Right atrium auricular region (tissue), 2 donors: ENCODE measurements around the gene SLC22A25. TPM values are rescaled to one million over a fixed set of nuclear protein-coding genes. Genes with fewer than 3 reads are reported as not detected.
"Not testable (repeated sequence)": the region's sequence is repeated elsewhere in the genome, so short reads cannot be mapped to it uniquely, and the experiment has no call there.

Experiments used
- DNase-seq: peaks from one replicate; pipeline ENCODE4 v3.0.0-alpha.2; 2019; ENCODE audit warnings: low spot score
- H3K27ac ChIP-seq, 2 donors: fragments of 200-600 bp; sonication (generic); 1 replicate in 1 of 2; 2 replicates in 1 of 2; pipeline ENCODE4 v1.5.1; 2016 to 2019
- H3K27me3 ChIP-seq, 2 donors: fragments of 200-600 bp; sonication (generic); one replicate each; pipeline versions ENCODE4 v1.5.1 to v1.6.0; 2017 to 2019
- H3K36me3 ChIP-seq: fragments of 200-600 bp; sonication (generic); one replicate; pipeline ENCODE4 v1.5.1; 2016
- H3K4me1 ChIP-seq, 2 donors: fragments of 200-600 bp; sonication (generic); one replicate each; pipeline versions ENCODE4 v1.5.1 to v1.6.0; 2017 to 2019
- H3K4me3 ChIP-seq, 2 donors: fragments of 200-600 bp; sonication (generic); 1 replicate in 1 of 2; 2 replicates in 1 of 2; pipeline ENCODE4 v1.5.1; 2017 to 2019; ENCODE audit warnings: mild to moderate bottlenecking in 1 of 2, moderate library complexity in 1 of 2
- H3K9me3 ChIP-seq, 2 donors: fragments of 200-600 bp; sonication (generic); one replicate each; pipeline ENCODE4 v1.5.1; 2019
- CTCF ChIP-seq, 2 donors: fragments of 200-600 bp; sonication (generic); IDR thresholded peaks; one replicate each; pipeline ENCODE4 v1.5.1; 2019; ENCODE audit warnings: antibody characterized with exemption in 2 of 2
- total RNA-seq, 2 donors: library from RNA; depleted of rRNA; stranded (reverse); fragments of >200 nt; gene quantifications; one replicate each; pipeline ENCODE4 v1.1.0, GENCODE V29; 2016

SLC22A25 gene
- total RNA-seq, 2 donors from 2014 or later: not detected

DNA sequence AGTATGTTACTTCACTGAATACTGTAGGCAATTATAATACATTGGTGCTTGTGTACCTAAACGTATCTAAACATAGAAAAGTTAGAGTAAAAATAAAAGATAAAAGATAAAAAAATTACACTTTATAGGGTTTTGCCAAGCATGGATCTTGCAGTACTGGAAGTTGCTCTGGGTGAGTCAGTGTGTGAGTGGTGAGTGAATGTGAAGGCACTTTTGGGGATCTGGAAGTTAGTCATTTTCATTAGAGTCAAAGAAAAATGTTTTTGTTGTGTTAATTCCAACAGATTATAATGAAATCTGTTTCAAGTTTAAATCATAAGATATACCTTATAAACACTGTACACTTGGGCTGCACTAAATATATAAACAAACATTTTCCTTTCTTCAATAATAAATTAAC is 3.3 kb downstream of the SLC22A25 start:
- no peak overlapping the region for H3K4me3 ChIP-seq

GRCh38 chr11:63239254-63239653 is 4.1 kb downstream of the SLC22A25 start:
- no peak for TF ChIP-seq CTCF (IDR thresholded peaks at IDR 0.05)
- H3K9me3 ChIP-seq: no peaks in the 10 kb centered on the region
- no peaks in the 10 kb centered on the region for H3K27me3 ChIP-seq
- no peak overlapping the region for H3K27ac ChIP-seq
- no peak for DNase-seq
- no peak overlapping the region for H3K4me3 ChIP-seq
- H3K36me3 ChIP-seq: no peaks in the 10 kb centered on the region
- H3K4me1 ChIP-seq: no peaks in the 10 kb centered on the region

More for the DNA sequence above, 3.3 kb downstream of the SLC22A25 start:
- no peaks in the 10 kb centered on the region for H3K36me3 ChIP-seq
- no peaks in the 10 kb centered on the region for H3K4me1 ChIP-seq
- no peak overlapping the region for H3K27ac ChIP-seq
- no peak for DNase-seq
- H3K27me3 ChIP-seq: no peaks in the 10 kb centered on the region
- no peaks in the 10 kb centered on the region for H3K9me3 ChIP-seq
- TF ChIP-seq CTCF (IDR thresholded peaks at IDR 0.05): no peak

DNA sequence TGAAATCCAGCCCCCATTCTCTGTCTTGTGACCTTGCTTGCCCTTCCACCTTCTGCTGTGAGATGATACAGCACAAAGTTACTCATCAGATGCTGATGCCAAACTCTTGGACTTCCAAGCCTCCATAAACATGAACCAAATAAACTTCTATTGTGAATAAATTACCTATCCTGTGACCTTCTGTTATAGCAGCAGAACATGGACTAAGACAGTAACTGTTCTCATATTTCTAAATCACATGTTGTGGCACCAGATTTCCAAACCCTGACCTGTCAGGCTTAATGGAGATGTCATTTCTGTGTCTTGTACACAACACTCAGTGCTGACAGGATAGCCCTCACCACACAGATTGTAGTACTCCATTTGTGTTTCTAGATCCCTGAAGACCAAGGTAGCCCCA is 6.0 kb downstream of the SLC22A25 start:
- Histone ChIP-seq H3K36me3 (no peaks in the 10 kb centered on the region), H3K27me3 (no peaks in the 10 kb centered on the region), H3K4me1 (no peaks in the 10 kb centered on the region), H3K4me3 (no peak overlapping the region), H3K9me3 (no peaks in the 10 kb centered on the region), H3K27ac (no peak overlapping the region)
- DNase-seq: no peak
- no peak for TF ChIP-seq CTCF (IDR thresholded peaks at IDR 0.05)

DNA sequence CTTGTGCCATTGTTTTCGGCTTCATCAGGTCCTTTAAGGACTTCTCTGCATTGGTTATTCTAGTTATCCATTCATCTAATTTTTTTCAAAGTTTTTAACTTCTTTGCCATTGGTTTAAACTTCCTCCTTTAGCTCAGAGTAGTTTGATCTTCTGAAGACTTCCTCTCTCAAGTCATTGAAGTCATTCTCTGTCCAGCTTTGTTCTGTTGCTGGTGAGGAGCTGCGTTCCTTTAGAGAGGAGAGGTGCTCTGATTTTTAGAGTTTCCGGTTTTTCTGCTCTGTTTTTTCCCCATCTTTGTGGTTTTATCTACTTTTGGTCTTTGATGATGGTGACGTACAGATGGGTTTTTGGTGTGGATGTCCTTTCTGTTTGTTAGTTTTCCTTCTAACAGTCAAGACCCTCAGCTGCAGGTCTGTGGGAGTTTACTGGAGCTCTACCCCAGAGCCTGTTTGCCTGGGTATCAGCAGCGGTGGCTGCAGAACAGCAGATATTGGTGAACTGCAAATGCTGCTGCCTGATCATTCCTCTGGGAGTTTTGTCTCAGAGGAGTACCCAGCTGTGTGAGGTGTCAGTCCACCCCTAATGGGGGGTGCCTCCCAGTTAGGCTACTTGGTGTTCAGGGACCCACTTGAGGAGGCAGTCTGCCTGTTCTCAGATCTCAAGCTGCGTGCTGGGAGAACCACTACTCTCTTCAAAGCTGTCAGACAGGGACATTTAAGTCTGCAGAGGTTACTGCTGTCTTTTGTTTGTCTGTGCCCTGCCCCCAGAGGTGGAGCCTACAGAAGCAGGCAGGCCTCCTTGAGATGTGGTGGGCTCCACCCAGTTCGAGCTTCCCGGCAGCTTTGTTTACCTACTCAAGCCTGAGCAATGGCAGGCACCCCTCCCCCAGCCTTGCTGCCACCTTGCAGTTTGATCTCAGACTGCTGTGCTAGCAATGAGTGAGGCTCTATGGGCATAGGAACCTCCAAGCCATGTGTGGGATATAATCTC is 7.6 kb downstream of the SLC22A25 start:
- not testable (repeated sequence) for H3K4me1 ChIP-seq, H3K4me3 ChIP-seq, H3K27me3 ChIP-seq, H3K36me3 ChIP-seq, DNase-seq, H3K9me3 ChIP-seq, H3K27ac ChIP-seq

GRCh38 chr11:63229815-63230214 is 13.6 kb downstream of the SLC22A25 start:
- Histone ChIP-seq H3K4me3 (no peak overlapping the region), H3K9me3 (peaks cover 0 to 4% of the 10 kb centered on the region in 2 donors), H3K36me3 (no peaks in the 10 kb centered on the region), H3K4me1 (no peaks in the 10 kb centered on the region), H3K27me3 (no peaks in the 10 kb centered on the region), H3K27ac (no peak overlapping the region)
- DNase-seq: no peak
- no peak for TF ChIP-seq CTCF (IDR thresholded peaks at IDR 0.05)

DNA sequence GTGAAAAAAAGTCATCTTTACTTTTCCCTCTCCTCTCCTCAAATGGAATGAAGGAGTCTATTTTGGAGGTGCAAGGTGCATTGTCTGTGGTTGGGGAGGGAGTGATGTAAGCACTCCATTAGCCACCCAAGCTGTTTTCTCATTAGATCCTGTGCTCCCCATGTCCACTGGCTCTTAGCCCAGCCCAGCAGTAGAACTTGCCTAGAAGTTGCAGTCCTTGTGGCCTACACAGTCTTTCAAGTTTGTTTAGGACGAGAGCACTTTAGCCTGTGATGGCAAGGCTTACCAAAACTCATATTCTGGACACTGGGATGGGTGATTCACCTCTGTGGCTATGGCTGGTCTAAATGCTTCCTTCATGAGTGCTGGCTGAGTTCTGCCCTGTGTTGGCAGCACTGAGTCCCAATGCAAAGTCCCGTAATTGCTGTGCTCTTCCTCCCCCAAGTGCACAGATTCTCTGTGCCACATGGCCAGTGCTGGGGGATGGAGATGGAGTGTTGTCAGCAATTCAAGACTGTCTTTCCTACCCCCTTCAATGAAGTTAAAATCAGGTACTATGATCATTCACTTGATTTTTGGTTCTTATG is 15.8 kb downstream of the SLC22A25 start:
- Histone ChIP-seq H3K27ac (no peak overlapping the region), H3K27me3 (no peaks in the 10 kb centered on the region)

More for the DNA sequence above, 15.8 kb downstream of the SLC22A25 start:
- Histone ChIP-seq H3K36me3 (no peaks in the 10 kb centered on the region), H3K9me3 (peaks cover 0 to 4% of the 10 kb centered on the region in 2 donors), H3K4me1 (no peaks in the 10 kb centered on the region), H3K4me3 (no peak overlapping the region)
- no peak for TF ChIP-seq CTCF (IDR thresholded peaks at IDR 0.05)
- DNase-seq: no peak
